GM19438 (cell line): ENCODE measurements around the gene SNRNP200.
A peak's percentile ranks its signal among the peaks of the same experiment; 100 is the strongest.
"Not testable (repeated sequence)": the region's sequence is repeated elsewhere in the genome, so short reads cannot be mapped to it uniquely, and the experiment has no call there.

ENCODE experiments used
- ATAC-seq: cut with Tn5 transposase; IDR thresholded peaks from one replicate; pipeline ENCODE4 v1.9.1; 2021; ENCODE audit warnings: low read depth; ENCODE audit not compliant: unreplicated experiment

The SNRNP200 gene

DNA sequence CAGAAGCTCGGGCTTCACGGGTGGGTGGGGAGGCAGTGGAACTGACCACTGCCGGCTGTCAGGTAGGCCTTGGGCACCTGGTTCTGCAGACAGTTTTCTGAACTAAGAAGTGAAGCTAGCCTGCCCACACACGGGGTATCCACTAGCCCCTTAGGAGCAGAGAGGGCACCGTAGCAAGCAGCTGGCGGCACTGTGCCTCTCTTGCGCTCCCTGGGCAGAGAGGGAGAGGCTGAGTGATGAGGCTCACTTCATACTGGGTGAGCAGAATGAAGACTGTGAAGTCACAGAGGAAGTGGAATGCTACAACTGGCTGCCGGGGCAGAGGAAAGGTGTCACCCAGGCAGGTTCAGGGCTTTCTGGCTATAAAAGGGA is 20.5 kb upstream of the SNRNP200 start:
- no peak for ATAC-seq

GRCh38 chr2:96325041-96325883 is 19.9 kb upstream of the SNRNP200 start, which contains the start of gene ITPRIPL1:
Gene ITPRIPL1 (plus strand): TSS chr2:96325317. CDS start chr2:96325840, 523 bp downstream.
- no peak for ATAC-seq

DNA sequence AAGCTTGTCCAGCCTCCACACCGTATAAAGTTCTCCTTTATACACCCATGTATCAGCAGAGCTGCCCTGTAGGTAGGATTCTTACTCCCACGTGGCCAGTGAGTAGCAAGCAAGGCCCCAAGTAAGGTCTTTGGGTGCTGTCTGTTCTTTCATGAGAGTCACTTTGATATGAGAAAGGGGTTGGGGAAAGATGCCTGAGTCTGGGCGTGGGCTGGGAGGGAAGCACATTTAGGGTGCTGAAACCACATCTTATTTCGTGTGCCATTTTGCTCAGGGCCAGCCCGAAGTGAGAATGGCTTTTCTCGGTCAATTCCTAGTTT is 19.3 kb upstream of the SNRNP200 start:
- no peak for ATAC-seq

- ATAC-seq = no peak
These were observed 18.5 kb upstream of the SNRNP200 start for GRCh38 chr2:96323849-96324248.

- peak; percentile 29 for ATAC-seq
These were observed 15.6 kb upstream of the SNRNP200 start for GRCh38 chr2:96320728-96321622.

DNA sequence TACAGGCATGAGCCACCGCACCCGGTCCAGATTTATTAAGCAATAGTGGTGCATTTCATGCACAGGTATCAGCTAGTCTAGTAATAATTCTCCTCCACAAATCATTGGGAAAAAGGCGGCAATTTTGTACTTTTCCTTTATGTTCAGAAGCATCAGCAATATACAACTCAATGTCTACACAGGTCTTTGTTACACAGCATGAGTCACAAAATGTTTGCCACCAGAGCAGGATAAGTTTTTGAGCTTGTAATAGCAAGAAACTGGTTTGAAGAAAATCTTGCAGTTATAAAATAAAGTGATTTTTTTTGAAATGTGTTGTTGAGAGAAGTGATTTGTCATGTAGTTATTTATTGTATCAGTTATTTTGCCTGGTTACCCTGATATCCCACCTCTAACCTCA is 15.0 kb upstream of the SNRNP200 start:
- no peak for ATAC-seq

DNA sequence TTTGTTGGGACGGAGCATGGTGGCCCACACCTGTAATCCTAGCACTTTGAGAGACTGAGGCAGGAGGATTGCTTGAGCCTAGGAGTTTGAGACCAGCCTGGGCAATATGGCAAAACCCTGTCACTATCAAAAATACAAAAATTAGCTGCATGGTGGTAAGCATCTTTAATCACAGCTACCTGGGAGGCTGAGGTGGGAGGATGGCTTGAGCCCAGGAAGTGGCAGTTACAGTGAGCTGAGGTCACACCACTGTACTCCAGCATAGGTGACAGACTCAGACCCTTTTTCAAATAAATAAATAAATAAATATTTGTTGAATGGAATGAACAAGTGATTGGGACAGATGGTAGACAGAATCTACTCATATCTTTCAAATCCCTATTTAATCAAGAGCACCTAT is 14.1 kb upstream of the SNRNP200 start:
- ATAC-seq = no peak

DNA sequence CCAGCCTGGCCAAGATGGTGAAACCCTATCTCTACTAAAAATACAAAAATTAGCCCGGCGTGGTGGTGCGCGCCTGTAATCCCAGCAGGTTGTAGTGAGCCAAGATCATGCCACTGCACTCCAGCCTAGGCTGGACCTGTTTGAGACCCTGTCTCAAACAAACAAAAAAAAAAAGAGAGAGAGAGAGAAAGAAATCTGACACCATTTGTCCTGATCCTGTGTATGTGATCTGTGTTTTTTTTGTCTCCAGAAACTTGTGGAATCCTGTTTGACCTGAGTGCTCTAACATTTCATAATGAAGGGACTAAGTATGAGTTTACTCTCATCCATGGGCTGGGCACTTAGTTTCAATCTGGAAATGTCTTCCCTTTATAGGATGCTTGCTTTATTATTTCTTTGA is 13.4 kb upstream of the SNRNP200 start:
- no peak for ATAC-seq

- no peak for ATAC-seq
These were observed 12.2 kb upstream of the SNRNP200 start for GRCh38 chr2:96317584-96317997.

DNA sequence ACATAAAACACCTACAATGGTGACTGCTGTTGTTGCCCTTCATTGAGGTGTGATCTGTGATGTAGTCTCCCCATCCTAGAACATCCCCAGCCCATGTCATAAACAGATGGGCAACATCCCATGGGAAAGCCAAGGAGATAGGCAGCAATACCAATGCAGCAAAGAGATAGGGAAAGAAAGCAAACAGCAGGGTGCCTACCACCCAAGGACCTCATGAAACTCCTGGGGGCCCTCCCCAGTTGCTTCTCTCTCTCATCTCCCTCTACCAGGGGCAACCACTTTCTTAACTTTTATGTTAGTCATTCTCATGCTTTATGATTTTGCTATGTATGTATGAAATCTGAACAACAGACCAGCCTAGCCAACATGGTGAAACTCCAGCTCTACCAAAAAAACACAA is 11.7 kb upstream of the SNRNP200 start:
- no peak for ATAC-seq

DNA sequence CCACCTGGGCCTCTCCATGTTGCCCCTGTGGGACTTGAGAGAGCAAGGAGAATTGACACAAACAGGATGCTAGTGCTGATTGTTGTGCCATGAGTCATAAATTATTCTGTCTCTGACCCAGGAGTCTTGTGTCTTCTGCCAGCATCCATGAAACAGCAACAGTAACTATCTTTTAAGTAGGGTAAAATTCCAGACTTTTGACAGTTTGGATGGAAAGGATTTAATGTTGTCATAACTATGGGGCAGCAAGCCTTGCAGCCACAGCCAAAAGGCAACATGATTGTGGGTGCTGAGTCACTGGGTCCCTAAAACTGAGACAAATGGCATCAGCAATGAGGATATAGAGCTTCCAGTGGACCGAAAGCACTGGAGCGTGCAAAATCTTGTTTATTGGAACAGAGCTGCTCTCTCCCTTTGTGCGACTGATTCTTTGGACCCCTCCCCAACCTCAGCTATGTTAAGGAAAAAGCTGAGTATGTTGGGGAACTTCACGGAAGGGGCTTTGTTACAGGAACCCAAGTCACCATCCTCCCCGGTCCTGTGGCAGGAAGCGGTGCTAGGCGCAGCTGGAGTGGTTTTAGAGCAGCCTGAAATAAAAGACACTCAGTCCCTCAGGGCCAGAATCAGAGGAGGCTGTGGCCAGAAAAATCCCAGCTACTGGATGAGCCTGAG is 10.2 kb upstream of the SNRNP200 start:
- peak; percentile 58 for ATAC-seq

- no peak for ATAC-seq
These were observed 9.7 kb upstream of the SNRNP200 start for GRCh38 chr2:96315005-96315399.

DNA sequence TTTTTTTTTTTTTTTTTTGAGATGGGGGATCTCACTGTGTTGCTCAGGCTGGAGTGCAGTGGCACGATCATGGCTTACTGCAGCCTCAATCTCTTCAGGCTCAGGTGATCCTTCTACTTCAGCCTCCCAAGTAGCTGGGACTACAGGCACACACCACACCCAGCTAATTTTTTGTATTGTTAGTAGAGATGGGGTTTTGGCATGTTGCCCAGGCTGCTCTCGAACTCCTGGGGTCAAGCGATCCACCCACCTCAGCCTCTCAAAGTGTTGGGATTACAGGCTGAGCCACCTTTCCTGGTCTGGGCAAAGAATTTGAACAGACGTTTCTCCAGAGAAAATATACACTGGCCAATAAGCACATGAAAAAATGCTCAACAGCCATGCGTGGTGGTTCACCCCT is 2.9 kb upstream of the SNRNP200 start:
- ATAC-seq = no peak

- ATAC-seq = no peak
These were observed 1.0 kb upstream of the SNRNP200 start for GRCh38 chr2:96306370-96306769.

DNA sequence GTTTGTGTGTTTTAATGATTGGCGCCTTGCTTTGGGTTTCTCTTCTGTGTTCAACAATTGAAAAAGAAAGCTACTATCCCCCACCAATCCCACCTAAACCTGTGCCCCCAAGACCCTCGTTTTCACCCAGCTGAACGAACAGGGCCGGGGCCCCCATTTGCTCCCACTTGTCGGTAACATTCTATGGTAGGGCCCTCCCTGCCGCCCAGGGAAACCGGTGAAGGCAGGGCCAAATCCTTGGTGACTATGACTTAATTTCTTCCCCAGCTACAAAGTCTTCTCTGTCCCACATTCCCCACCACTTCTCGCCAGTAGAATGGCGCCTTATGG is 598 bp upstream of the SNRNP200 start:
- no peak for ATAC-seq

DNA sequence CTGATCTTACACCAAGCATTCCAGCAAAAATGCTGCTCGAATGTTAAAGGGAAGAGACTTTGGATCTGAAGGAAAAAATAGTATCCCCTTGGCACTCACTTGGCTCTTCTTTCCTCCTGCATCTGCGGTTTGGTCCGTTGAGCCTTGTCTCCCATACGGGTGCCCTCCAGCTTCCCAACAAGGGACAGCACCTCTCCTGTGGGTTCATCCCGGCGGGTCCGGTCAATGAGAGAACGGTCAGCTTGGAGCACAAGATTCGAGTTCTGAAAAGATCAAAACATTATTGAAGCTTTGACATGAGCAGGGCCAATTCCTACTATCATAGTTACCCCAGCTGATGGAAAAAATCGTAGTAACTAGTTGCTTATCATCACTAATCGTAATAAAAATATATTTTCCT is 740 bp downstream of the SNRNP200 start:
- ATAC-seq = no peak

GRCh38 chr2:96301865-96302264 is 3.5 kb downstream of the SNRNP200 start:
- no peak for ATAC-seq

- no peak for ATAC-seq
These were observed 8.4 kb downstream of the SNRNP200 start for GRCh38 chr2:96296925-96297324.

DNA sequence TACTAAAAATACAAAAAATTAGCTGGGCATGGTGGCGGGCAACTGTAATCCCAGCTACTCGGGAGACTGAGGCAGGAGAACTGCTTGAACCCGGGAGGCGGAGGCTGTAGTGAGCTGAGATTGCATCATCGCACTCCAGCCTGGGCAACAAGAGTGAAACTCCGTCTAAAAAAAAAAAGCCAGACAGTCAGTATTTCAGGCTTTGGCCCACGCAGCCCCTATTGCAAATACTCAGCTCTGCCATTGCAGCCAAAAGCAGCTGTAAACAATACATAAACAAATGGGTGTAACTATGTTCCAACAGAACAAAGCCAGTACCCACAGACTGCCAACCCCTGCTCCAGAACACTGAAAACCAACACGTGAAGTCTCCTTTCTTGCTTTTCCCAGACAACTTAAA is 11.1 kb downstream of the SNRNP200 start:
- not testable (repeated sequence) for ATAC-seq

DNA sequence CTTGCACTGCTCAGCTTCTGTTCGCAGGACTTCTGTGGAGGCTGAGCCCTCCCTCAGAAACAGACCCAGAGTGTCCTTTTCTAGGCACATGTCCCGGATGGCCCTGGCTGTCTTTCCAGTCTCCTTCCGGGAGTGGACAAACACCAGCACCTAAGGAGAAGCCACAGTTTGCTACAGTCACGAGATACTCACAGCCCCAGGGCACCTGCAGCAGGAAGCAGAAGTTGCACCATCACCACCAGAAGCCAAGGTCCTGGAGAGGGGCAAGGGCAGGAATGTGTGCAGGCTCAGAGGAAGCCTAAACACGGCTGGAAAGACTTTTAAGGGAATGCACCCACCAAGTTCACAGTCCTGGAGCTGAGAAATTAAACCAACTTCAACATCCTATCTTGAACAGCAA is 13.6 kb downstream of the SNRNP200 start:
- ATAC-seq = no peak

DNA sequence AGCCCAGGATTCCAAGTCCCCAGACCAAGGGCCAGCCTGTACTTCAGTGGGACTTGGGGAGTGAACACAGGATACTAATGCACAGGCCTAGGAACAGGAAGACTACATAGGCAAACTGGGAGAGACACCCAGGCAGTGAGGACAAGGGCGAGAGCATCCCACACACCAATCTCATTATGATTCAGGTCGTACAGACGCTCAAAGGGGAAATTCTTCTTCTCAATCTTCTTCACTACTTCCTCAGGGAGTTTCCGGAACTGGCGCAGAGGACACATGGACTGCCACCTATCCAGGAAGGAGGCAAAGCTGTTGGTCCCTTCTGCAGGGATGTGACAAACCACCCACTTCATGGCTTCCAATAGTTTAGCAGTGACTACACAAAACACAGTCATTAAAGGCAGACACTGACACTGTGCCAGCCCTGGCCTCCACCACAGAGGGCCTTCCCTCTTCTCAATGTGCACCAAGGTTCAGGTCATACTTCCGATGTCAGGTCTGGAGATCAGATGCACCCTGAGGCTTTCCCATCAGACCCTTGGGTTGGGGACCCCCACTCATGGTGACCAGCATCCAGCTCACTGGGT is 18.0 kb downstream of the SNRNP200 start:
- ATAC-seq = no peak
